ENCODE data around the gene TMC2. TPM values are rescaled to one million over a fixed set of nuclear protein-coding genes. Genes with fewer than 3 reads are reported as not detected.
"Not testable (repeated sequence)": the region's sequence is repeated elsewhere in the genome, so short reads cannot be mapped to it uniquely, and the experiment has no call there.

The TMC2 gene
- total RNA-seq, 1 experiment from 2014 or later, result not detected

- DNase-seq (ENCODE audit: extremely low read depth, low read depth), result no peak
Observed at GRCh38 chr20:2657674-2658073, 121.3 kb downstream of the TMC2 start.

GRCh38 chr20:2658414-2659354 lies 122.3 kb downstream of the TMC2 start:
- DNase-seq (ENCODE audit: extremely low read depth, low read depth), result peak; percentile 19

- no peak for DNase-seq (ENCODE audit: extremely low read depth, low read depth)
Observed at GRCh38 chr20:2659547-2659946, 123.2 kb downstream of the TMC2 start.

- DNase-seq (ENCODE audit: extremely low read depth, low read depth), result no peak
Observed at GRCh38 chr20:2663364-2663886, 127.1 kb downstream of the TMC2 start.

GRCh38 chr20:2663887-2664719 lies 127.7 kb downstream of the TMC2 start, which contains the start of gene IDH3B:
IDH3B (minus strand) TSS chr20:2664216; CDS start chr20:2664188, 28 bp downstream.
- DNase-seq (ENCODE audit: extremely low read depth, low read depth), result peak; percentile 84

GRCh38 chr20:2671977-2672376 lies 135.6 kb downstream of the TMC2 start:
- DNase-seq (ENCODE audit: extremely low read depth, low read depth), result no peak

DNA sequence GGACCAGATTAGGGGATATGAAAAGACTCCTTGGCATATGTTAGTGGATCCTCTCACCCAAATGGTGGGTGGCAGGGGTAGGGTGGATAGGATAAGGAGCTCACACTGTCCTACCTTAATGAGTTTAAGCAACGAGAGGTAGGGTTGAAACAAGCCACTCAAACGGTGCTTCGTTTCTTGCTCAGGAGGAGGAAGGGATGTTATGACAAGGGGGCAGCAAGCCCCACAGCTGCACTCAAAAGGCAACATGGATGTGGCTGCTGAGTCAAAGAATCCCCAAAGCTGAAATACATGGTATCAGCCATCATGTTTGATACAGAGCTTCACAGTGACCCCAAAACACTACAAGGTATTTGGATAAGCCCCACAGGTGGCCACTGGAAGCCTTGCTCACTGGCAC lies 136.1 kb downstream of the TMC2 start:
- DNase-seq (ENCODE audit: extremely low read depth, low read depth), result no peak

- DNase-seq (ENCODE audit: extremely low read depth, low read depth), result no peak
Observed at GRCh38 chr20:2673453-2673852, 137.1 kb downstream of the TMC2 start.

- no peak for DNase-seq (ENCODE audit: extremely low read depth, low read depth)
Observed at GRCh38 chr20:2680046-2680445, 143.7 kb downstream of the TMC2 start.

DNA sequence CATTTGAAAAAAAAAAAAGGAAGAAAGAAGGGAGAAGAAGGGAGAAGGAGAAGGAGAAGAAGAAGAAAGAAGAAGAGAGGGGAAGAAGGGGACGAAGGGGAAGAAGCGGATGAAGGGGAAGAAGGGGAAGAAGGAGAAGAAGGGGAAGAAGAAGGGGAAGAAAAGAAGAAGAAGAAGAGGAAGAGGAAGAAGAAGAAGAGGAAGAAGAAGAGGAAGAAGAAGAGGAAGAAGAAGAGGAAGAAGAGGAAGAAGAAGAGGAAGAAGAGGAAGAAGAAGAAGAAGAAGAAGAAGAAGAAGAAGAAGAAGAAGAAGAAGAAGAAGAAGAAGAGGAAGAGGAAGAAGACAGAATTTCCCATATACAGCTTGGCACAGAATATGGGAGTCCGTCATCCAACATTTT lies 145.7 kb downstream of the TMC2 start:
- not testable (repeated sequence) for DNase-seq (ENCODE audit: extremely low read depth, low read depth)

- DNase-seq (ENCODE audit: extremely low read depth, low read depth), result not testable (repeated sequence)
Observed at GRCh38 chr20:2684817-2685216, 148.4 kb downstream of the TMC2 start.

GRCh38 chr20:2687514-2687913 lies 151.1 kb downstream of the TMC2 start:
- no peak for DNase-seq (ENCODE audit: extremely low read depth, low read depth)

GRCh38 chr20:2688041-2688591 lies 151.7 kb downstream of the TMC2 start:
- peak; percentile 26 for DNase-seq (ENCODE audit: extremely low read depth, low read depth)

DNA sequence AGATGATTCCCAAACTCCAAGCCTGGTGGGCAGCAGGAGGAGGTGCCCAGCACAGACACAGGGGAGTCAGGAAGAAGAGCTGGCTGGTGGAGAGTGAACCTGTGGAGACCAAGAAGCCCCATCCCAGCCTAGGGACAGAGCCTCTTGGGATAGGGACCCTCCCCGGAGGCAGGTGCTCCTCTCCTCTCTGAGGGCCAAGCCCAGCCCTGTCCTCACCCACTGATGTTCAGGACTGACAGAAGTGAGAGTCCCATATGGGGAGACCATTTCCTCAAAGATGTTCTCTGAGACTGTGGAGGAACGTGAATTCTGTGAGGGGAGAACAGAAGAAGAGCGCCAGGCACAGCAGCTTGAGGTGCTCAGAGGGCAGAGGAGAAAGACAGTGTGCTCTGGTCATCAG lies 153.8 kb downstream of the TMC2 start:
- no peak for DNase-seq (ENCODE audit: extremely low read depth, low read depth)

DNA sequence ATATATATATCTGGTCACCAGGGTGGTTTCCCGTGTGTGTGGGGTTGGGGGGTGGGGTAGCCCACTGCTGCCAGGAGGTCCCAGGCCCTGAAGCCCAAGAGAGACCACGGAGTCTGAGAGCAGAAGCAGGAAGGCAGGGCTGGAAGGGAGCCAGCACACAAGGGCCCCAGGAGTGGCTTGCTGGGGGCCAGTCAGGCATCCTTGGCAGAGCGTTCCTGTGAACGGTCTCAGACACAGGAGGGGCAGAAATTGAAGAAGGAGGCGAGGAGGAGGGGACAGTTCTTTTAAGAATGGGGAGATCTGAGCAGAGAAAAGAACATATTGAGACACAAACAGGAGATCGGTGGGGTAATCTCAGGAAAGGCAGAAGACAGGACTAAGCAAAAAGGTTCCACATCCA lies 154.3 kb downstream of the TMC2 start:
- DNase-seq (ENCODE audit: extremely low read depth, low read depth), result no peak

DNA sequence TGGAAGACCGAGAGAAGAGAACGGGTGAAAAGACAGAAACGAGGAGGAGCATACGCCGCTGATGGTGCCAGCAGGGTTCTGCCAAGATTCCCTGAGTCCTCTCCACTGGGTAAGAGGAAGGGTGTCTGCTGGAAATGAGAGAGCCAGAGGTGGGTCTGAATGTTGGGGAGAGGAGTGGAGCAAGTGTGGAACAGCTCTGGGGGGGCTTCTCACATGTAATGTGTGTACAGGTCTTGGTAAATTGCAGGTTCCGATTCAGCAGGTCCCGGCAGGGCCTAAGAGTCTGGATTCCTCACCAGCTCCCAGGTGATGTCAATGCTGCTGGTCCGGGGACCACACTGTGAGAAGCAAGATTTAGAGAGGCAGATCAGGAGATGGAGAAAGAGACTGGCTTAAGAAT lies 154.8 kb downstream of the TMC2 start:
- no peak for DNase-seq (ENCODE audit: extremely low read depth, low read depth)

Small RNA genes lying within 50 kb of the gene (small RNA-seq; reads per million reads assigned to genes)
- gene SNORA51 (0 reads per million in 2 experiments), gene SNORD110 (0 reads per million in 2 experiments), gene SNORD56 (0 reads per million in 2 experiments), gene SNORD57 (0 reads per million in 2 experiments), gene SNORD86 (0 reads per million in 2 experiments)

Other genes with a start within 250 kb of the TMC2 start
- 0.10 and 0.20 TPM in 2 replicates for gene TGM3, start 240.6 kb upstream of the TMC2 start, total RNA-seq (2014; rRNA removed; shearing (Covaris generic))
- gene TGM6, start 155.7 kb upstream of the TMC2 start, total RNA-seq (2014; rRNA removed; shearing (Covaris generic)), result not detected in 2 replicates
- gene SNRPB, start 65.8 kb upstream of the TMC2 start, total RNA-seq (2014; rRNA removed; shearing (Covaris generic)), result 577 and 607 TPM in 2 replicates
- 14.9 TPM in 2 replicates for gene ZNF343, start 27.7 kb upstream of the TMC2 start, total RNA-seq (2014; rRNA removed; shearing (Covaris generic))
- 246 and 301 TPM in 2 replicates for gene NOP56, start 116.1 kb downstream of the TMC2 start, total RNA-seq (2014; rRNA removed; shearing (Covaris generic))
- gene IDH3B, start 127.6 kb downstream of the TMC2 start, total RNA-seq (2014; rRNA removed; shearing (Covaris generic)), result 128 and 138 TPM in 2 replicates
- gene EBF4, start 156.2 kb downstream of the TMC2 start, total RNA-seq (2014; rRNA removed; shearing (Covaris generic)), result 1.0 and 2.0 TPM in 2 replicates